ES-I3 (cell line): ENCODE measurements around the gene MMP15.
"Not testable (repeated sequence)": the region's sequence is repeated elsewhere in the genome, so short reads cannot be mapped to it uniquely, and the experiment has no call there.

ENCODE experiments used
- H3K36me3 ChIP-seq: 2 replicates; pipeline ENCODE4 v1.6.1; 2013; ENCODE audit warnings: mild to moderate bottlenecking, low read length, control low read depth, moderate library complexity; ENCODE audit not compliant: insufficient read depth
- H3K4me1 ChIP-seq: 2 replicates; pipeline ENCODE4 v1.6.1; 2013; ENCODE audit warnings: mild to moderate bottlenecking, control low read depth, low read length; ENCODE audit not compliant: insufficient read depth
- H3K9ac ChIP-seq: 2 replicates; pipeline ENCODE4 v1.6.1; 2013; ENCODE audit warnings: low read depth, mild to moderate bottlenecking, low read length, moderate library complexity
- H3K9me3 ChIP-seq: 2 replicates; pipeline ENCODE4 v1.6.1; 2013; ENCODE audit warnings: mild to moderate bottlenecking, low read length, moderate library complexity; ENCODE audit not compliant: control insufficient read depth, insufficient read depth

Gene MMP15

DNA sequence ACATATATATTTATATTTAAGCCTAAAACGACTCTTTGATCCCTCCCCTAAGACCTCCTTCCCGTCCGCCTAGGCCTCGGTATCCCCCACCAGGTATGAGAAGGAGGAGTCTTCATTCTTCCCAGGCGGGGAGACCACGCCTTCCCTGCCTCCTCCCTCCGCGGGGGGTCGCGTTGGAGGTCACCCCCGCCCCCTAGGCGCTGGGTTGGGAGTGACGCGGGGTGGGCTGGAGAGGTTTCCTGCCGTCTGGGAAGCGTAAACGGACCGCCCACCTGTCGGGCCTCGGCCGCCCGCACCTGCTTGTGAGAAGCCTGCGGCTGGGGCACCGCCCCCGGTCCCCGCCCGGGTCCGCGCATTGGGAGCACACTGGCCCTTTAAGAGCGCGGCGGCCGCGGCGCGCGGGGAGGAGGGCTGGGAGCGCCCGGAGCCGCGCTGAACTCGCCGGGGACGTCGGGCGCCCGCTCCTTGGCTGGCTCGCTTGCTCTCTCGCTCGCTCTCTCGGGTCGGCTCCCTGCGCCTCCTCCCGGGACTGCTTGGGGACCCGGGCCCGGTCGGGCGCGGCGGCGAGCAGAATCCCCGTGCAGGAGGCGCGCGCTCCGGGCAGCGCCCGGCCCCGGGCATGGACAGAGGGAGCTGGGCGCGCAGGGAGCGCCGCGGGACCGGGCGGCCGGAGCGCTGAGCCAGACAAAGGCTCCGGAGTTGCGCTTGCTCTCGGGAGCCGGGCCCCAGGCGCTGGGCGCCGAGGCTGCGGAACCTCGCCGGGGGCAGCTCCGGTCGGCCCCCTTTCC is at the start of gene MMP15:
MMP15 (plus strand) TSS at position 404 of the 788 bp plus-strand sequence. CDS start 597 bp downstream, outside the sequence.
- H3K9me3 ChIP-seq: no peaks in the 10 kb centered on the region
- H3K36me3 ChIP-seq: no peaks in the 10 kb centered on the region
- H3K4me1 ChIP-seq: peaks cover 32% of the 10 kb centered on the region
- peak within 1 kb of the TSS; percentile 75 for H3K9ac ChIP-seq

DNA sequence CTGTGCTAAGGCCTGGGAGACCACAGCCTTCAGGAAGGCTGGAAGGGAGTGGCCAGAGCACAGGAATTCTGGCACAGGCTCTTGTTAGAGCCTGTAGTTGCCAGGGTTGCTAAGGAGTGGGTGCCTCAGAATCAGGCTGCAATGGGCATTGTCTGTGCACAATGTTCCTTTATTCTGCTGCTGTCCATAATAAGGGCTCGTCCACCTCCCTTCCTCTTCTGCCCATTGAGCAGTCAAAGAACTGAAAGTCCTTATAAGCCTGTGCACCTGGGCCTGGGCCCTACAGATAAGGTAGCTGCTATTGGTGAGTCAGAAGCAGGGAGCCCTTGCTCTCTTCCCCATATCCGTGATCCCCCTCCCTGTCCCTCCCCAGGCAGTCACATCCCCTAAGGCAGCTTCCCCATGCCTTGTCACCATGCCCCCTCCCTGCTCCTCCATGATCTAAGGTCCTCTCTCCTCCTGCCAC is 49.2 kb upstream of the MMP15 start:
- Histone ChIP-seq H3K9me3 (no peaks in the 10 kb centered on the region), H3K9ac (no peak overlapping the region), H3K36me3 (no peaks in the 10 kb centered on the region), H3K4me1 (peaks cover 8% of the 10 kb centered on the region; the same call in 1 of the 2 replicates)

DNA sequence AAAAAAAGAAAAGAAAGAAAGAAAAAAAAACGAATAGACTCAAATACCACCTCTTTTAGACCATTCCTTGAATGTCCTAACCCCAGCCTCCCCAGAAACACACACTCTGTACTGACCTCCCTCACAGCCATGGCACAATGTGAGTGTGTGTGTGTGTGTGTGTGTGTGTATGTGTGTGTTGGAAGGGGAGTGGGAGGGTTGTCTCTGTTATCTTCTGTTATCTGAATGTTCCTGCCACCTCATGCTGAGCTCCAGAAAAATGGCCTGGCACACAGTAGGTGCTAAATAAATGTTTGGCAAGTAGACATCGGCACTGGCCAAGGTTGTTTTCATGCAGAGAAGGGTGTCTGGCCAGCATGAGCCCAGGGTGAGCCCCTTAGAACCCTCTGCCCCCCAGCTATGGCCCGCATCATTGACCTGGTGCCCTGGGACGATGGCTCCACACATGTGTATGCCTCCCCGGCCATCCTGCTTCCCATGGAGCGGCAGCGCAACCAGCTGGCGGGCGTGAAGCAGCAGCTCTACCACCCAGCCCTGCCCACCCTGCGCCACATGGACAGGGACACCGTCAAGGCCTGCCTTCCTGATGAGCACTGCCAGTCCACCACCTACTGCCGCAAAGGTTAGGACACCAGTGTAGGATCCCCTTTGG is 48.0 kb upstream of the MMP15 start:
- Histone ChIP-seq H3K9ac (no peak overlapping the region), H3K9me3 (no peaks in the 10 kb centered on the region), H3K4me1 (peaks cover 8% of the 10 kb centered on the region; the same call in 1 of the 2 replicates), H3K36me3 (no peaks in the 10 kb centered on the region)

DNA sequence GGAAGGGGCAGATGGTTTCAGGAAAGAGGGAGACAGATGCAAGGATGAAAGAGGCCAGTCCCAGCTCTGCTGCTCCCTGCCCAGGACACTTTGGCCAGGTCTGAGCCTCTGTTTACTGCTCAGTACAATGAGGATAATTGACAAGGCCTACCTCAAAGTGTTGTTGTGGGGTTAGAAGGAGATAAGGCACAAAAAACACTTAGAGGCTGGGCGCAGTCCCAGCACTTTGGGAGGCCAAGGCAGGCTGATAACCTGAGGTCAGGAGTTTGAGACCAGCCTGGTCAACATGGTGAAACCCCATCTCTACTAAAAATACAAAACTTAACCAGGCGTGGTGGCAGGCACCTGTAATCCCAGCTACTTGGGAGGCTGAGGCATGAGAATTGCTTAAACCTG is 47.5 kb upstream of the MMP15 start:
- H3K9me3 ChIP-seq, H3K4me1 ChIP-seq, H3K9ac ChIP-seq, H3K36me3 ChIP-seq: not testable (repeated sequence)

DNA sequence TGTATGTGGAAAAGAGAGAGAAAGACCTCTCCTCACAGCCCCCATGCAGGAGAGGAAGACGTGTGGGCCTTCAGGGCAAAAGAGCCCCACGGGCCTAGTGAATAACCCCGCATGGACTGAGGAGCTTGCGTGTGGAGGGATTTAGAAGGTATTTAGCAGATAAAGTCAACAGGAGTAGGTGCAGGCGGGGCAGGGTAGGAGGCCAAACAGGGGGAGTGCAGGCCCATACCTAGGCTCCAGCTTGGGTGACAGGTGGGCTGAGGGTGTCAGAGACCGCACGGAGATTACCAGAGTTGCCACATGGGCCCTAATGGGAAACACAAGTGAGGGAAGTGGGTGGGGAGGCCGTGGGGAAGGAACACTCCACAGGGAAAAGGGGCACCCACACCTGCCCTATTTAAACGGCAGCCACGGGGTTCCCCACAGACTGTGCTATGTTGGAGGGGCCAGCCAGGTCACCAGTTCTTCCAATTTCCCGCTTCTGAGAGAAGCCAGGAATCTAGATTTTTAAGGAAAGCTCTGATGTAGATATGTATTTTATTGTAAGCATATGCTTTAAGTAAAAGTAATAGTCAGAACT is 46.5 kb upstream of the MMP15 start:
- Histone ChIP-seq H3K9ac (no peak overlapping the region), H3K9me3 (no peaks in the 10 kb centered on the region), H3K36me3 (no peaks in the 10 kb centered on the region), H3K4me1 (peaks cover 8% of the 10 kb centered on the region; the same call in 1 of the 2 replicates)

DNA sequence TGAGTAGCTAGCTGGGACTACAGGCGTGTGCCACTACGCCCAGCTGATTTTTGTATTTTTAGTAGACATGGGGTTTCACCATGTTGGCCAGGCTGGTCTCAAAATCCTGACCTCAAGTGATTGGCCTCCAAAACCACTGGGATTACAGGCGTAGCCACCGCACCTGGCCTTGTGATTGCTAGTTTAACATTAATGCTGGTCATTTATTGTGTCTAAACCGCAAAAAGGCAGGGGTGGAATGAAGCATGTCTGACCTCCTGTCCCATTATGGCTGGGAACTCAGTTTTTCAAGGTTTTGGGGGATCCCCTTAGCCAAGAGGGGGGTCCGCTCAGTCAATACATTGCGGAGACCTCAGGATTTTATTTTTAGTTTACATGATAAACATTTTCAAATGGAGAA is 43.9 kb upstream of the MMP15 start:
- Histone ChIP-seq H3K36me3 (no peaks in the 10 kb centered on the region), H3K9ac (no peak overlapping the region), H3K9me3 (no peaks in the 10 kb centered on the region), H3K4me1 (no peaks in the 10 kb centered on the region)

DNA sequence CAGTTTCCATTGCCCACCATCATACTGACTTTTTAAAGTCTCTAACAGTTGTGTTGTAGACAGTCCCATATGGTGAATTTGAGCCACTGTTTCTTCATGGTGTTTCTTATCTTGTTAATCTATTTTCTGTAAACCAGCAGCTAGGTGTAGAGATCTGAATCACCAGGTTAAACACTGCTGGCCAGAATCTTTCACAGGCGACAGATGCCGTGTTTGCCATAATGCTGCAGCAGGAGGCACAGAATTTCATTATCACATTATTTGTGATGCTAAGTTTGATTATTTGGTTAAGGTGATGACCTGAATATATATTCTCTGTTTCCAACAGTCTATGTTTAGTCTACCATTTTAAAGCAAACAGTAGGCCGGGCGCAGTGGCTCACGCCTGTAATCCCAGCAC is 43.2 kb upstream of the MMP15 start:
- Histone ChIP-seq H3K36me3 (no peaks in the 10 kb centered on the region), H3K4me1 (no peaks in the 10 kb centered on the region), H3K9me3 (no peaks in the 10 kb centered on the region), H3K9ac (no peak overlapping the region)

DNA sequence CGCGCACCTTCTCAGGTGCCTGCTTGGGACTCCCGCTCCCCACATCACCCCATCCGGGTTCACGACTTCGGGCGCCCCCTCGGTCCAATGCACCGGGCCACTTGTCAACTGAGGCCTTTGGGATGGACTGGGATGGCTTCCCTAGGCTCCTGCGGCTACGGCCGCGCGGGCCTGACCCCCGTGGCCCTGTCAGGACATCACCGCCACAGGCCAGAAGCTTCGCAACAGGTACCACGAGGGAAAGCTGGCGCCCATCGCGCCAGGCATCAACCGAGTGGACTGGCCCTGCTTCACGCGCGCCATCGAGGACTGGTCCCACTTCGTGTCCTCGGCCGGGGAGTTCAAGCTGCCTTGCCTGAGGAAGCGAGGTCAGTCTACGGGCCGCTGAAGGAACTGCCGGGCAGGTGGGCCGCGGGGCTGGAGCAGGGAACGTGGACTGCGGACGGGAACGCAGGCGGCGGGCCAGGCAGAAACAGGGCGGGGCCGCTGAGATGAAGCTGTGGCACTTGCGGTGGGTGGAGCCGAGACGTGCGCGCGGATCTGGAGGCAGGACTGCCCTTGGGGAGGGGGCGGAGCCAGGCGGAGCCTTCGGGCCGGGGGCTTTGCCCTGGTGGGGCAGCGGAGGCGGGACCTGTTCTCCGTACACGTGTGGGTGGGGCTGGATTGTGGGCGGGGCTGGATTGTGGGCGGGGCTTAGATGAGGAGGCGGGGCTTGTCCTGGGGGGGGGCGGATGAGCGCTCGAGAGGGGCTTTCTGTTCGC is 40.9 kb upstream of the MMP15 start:
- Histone ChIP-seq H3K9ac (peak overlapping the region; percentile 69; the same call in 1 of the 2 replicates), H3K4me1 (no peaks in the 10 kb centered on the region), H3K9me3 (no peaks in the 10 kb centered on the region), H3K36me3 (no peaks in the 10 kb centered on the region)

DNA sequence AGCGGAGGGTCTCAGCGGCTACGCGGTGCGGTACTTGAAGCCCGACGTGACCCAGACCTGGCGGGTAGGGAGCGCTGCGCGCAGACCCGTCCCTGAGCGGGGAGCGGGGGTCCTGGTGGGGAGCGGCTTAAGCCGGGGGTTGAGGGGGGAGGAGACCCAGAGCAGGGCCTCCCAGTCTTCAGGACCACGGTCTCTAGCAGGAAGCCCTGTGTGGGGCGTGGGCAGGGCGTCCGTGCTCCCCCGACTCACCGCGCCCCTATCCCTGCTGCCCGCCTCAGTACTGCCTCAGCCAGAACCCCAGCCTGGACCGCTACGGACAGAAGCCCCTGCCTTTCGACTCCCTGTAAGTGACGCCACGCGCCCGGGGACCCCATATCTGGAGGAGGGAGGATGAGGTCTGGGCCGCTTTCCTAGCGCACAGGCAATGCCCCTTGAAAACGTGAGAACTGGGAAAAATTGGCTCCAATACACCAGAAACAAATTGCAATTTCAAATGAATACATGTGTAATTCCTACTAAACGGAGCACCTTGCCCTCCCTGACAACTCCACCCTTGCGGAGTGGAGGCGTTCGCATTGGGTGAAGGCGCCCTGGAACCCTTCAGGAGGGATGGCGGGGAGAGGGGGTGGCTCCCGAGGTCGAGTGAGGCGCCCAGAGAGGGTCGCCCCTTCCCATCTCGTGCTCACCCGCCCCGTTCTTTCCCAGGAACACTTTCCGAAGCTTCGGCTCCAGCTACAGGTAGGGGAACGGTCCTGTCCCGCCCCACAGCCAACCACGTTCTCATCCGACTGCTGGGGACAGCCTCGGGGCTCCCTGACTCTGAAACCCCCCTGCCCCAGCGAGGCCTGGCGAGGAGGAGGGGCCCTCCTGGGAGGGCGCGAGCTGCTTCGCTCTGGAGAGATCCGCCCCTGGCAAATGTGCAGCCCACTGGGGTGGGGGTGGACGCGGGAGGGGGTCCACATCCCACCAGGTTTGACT is 40.1 kb upstream of the MMP15 start:
- Histone ChIP-seq H3K9ac (peak overlapping the region; percentile 64; the same call in 1 of the 2 replicates), H3K9me3 (no peaks in the 10 kb centered on the region), H3K4me1 (no peaks in the 10 kb centered on the region), H3K36me3 (no peaks in the 10 kb centered on the region)

DNA sequence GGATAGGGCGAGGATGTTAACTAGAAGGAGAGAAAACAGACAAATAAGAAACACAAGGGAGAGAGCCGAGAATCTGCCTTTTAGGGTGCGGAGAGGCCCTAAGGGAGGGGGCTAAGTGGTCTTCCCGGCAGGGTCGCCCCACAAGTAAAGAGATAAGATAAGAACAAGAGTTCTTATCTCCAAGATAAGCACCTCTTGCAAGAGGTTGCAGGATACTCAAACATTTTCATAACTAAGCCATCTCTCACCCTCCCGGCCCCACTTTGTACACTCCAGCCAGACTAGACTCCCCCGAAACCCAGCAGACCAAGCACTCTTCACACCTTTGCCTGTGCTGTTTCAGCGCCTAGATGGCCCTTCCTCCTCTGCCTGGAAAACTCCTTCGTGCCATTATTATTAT is 39.4 kb upstream of the MMP15 start:
- no peaks in the 10 kb centered on the region for H3K36me3 ChIP-seq
- H3K4me1 ChIP-seq: no peaks in the 10 kb centered on the region
- no peaks in the 10 kb centered on the region for H3K9me3 ChIP-seq
- H3K9ac ChIP-seq: no peak overlapping the region

DNA sequence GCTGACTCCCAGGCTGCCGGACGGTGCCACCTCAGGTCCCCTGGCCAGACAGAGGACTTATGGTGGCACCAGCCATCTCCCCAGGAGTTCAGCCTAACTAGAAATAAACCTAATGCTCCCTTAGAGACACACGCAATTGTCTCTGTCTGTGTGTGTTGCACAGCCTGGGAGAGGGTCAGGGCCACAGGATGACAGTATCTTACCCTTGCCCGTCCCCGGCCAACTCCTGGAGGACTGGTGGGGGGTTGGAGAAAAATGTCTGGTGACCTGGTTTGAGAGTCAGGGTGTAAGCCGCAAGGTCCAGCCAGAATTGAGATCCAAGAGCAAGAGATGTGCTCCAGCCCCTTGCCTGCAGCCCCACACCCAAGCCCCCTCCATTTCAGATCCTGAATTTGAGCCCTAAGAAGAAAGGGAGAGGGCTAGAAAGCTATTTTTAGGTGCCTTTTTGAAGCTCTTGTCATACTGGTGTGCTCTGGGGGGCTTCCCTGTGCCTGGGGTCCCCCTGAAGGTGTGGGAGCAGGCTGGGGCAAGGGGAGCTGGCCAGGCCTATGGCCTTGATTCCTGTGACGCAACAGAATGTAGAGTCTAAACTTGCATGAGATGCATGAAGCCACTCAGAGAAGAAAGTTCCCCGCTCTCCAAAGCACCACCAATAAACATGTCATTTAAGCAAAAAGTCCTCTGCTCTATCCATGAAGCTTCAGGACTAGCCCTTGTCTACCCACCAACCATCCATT is 37.9 kb upstream of the MMP15 start:
- no peaks in the 10 kb centered on the region for H3K9me3 ChIP-seq
- H3K36me3 ChIP-seq: no peaks in the 10 kb centered on the region
- H3K4me1 ChIP-seq: no peaks in the 10 kb centered on the region
- H3K9ac ChIP-seq: no peak overlapping the region

DNA sequence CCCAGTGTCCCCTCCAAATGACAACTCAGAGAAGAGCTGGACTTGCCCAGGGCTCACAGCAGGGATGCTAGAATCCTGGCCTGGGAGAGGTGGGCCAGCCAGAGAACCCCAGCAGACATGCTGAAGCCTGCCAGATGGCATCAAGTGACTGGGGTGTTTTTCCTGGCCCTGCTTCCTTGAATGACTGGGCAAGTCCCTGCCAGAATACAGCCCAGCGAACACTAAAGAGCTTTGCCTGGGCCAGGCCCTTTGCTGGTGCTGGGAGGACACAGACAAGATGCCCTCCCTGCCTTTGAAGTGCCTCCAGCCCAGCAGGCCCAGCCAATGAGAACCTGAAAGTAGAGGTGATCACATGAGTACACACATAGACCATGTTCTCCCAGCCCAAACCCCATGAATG is 36.6 kb upstream of the MMP15 start:
- Histone ChIP-seq H3K4me1 (no peaks in the 10 kb centered on the region; the same call in 1 of the 2 replicates), H3K9me3 (no peaks in the 10 kb centered on the region), H3K36me3 (no peaks in the 10 kb centered on the region), H3K9ac (no peak overlapping the region)

DNA sequence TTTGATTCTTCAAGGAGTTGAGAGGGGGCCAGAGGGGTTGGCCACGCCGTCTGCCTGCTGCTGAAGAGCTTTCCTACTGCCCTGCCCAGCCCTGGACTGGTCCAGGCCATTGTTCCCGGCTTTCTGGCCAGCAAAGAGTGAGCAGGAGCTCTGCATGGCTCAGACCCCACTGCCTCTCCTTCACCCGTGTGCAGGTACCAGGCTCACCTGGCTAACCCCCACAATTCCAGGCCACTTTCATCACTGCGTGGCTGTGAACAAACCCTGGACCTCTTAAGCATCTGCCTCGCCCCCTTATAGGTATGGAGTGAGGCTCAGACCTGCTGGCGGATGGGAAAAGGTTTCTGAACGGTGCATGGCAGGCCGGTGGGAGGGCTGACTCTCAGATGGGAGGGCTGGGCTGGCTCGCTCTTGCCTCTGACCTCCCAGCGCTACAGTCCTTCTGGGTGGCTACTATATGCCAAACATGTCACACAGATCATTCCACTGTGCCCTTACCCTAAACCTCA is 33.9 kb upstream of the MMP15 start:
- H3K9ac ChIP-seq: no peak overlapping the region
- no peaks in the 10 kb centered on the region for H3K36me3 ChIP-seq
- H3K4me1 ChIP-seq: peaks cover 3% of the 10 kb centered on the region; the same call in 1 of the 2 replicates
- H3K9me3 ChIP-seq: no peaks in the 10 kb centered on the region
